H9 (cell line): ENCODE data around the gene ST6GAL1. TPM values are rescaled to one million over a fixed set of nuclear protein-coding genes. Genes with fewer than 3 reads are reported as not detected.
A peak's percentile ranks its signal among the peaks of the same experiment; 100 is the strongest.

ENCODE experiments used
- DNase-seq: peaks from one replicate; pipeline ENCODE4 v3.0.0-alpha.2; 2017
- H2AFZ ChIP-seq: one replicate; pipeline ENCODE4 v1.6.1; 2013; ENCODE audit warnings: mild to moderate bottlenecking, low read length, control low read depth, moderate library complexity
- H2AK5ac ChIP-seq: 2 replicates; pipeline ENCODE4 v1.6.1; 2013; ENCODE audit warnings: low read length, control low read depth, mixed read lengths; ENCODE audit not compliant: insufficient read length
- H2BK120ac ChIP-seq: one replicate; pipeline ENCODE4 v1.6.1; 2013; ENCODE audit warnings: low read depth, mild to moderate bottlenecking, low read length, control low read depth, inconsistent platforms; ENCODE audit not compliant: poor library complexity, severe bottlenecking
- H2BK12ac ChIP-seq: 2 replicates; pipeline ENCODE4 v1.6.1; 2013; ENCODE audit warnings: low read length, control low read depth, mixed read lengths, low read depth; ENCODE audit not compliant: insufficient read length
- H2BK15ac ChIP-seq: 2 replicates; pipeline ENCODE4 v1.6.1; 2013; ENCODE audit warnings: low read depth, low read length, control low read depth
- H2BK20ac ChIP-seq: one replicate; pipeline ENCODE4 v1.6.1; 2013; ENCODE audit warnings: low read depth, mild to moderate bottlenecking, low read length, control low read depth, inconsistent platforms; ENCODE audit not compliant: poor library complexity, severe bottlenecking
- H2BK5ac ChIP-seq: 2 replicates; pipeline ENCODE4 v1.6.1; 2013; ENCODE audit warnings: low read length, control low read depth, mixed read lengths; ENCODE audit not compliant: insufficient read length
- H3K14ac ChIP-seq: 2 replicates; pipeline ENCODE4 v1.6.1; 2013; ENCODE audit warnings: low read length, control low read depth; ENCODE audit not compliant: insufficient read depth
- H3K18ac ChIP-seq: 2 replicates; pipeline ENCODE4 v1.6.1; 2013; ENCODE audit warnings: low read depth, mild to moderate bottlenecking, mixed read lengths, low read length, control low read depth; ENCODE audit not compliant: insufficient read length
- H3K23ac ChIP-seq: 2 replicates; pipeline ENCODE4 v1.6.1; 2013; ENCODE audit warnings: low read length, control low read depth, mixed read lengths, low read depth; ENCODE audit not compliant: insufficient read length
- H3K23me2 ChIP-seq: 2 replicates; pipeline ENCODE4 v1.6.1; 2013; ENCODE audit warnings: low read depth, mild to moderate bottlenecking, mixed read lengths, low read length, control low read depth; ENCODE audit not compliant: insufficient read length, poor library complexity, severe bottlenecking
- H3K27ac ChIP-seq: 2 replicates; pipeline ENCODE4 v1.5.1; 2013; ENCODE audit warnings: low read length, control low read depth, mixed read lengths, low read depth; ENCODE audit not compliant: insufficient read length
- H3K27me3 ChIP-seq: 2 replicates; pipeline ENCODE4 v1.6.1; 2013; ENCODE audit warnings: low read length, control low read depth, inconsistent platforms; ENCODE audit not compliant: insufficient read depth
- H3K4ac ChIP-seq: 2 replicates; pipeline ENCODE4 v1.6.1; 2013; ENCODE audit warnings: low read depth, mild to moderate bottlenecking, control low read depth, inconsistent platforms, low read length, moderate library complexity
- H3K4me1 ChIP-seq: 2 replicates; pipeline ENCODE4 v1.6.1; 2013; ENCODE audit warnings: low read length, control low read depth, inconsistent platforms; ENCODE audit not compliant: insufficient read depth
- H3K4me2 ChIP-seq: 2 replicates; pipeline ENCODE4 v1.6.1; 2013; ENCODE audit warnings: low read length, control low read depth, mixed read lengths; ENCODE audit not compliant: insufficient read length, insufficient read depth
- H3K56ac ChIP-seq: 2 replicates; pipeline ENCODE4 v1.6.1; 2013; ENCODE audit warnings: low read depth, mild to moderate bottlenecking, mixed read lengths, low read length, control low read depth; ENCODE audit not compliant: insufficient read length
- H3K79me1 ChIP-seq: 2 replicates; pipeline ENCODE4 v1.6.1; 2013; ENCODE audit warnings: low read depth, mild to moderate bottlenecking, moderate library complexity, low read length, control low read depth, inconsistent platforms; ENCODE audit not compliant: insufficient read depth, poor library complexity, severe bottlenecking
- H3K79me2 ChIP-seq: 2 replicates; pipeline ENCODE4 v1.6.1; 2013; ENCODE audit warnings: low read length, control low read depth, inconsistent platforms; ENCODE audit not compliant: insufficient read depth
- H3K9ac ChIP-seq: 2 replicates; pipeline ENCODE4 v1.6.1; 2013; ENCODE audit warnings: low read length, control low read depth, mixed read lengths; ENCODE audit not compliant: insufficient read length; ENCODE audit errors: extremely low read depth
- H3K9me3 ChIP-seq: one replicate; pipeline ENCODE4 v1.6.1; 2013; ENCODE audit warnings: low read depth, low read length, inconsistent platforms; ENCODE audit not compliant: control insufficient read depth
- H3T11ph ChIP-seq: one replicate; pipeline ENCODE4 v1.6.1; 2013; ENCODE audit warnings: mild to moderate bottlenecking, low read length, control low read depth, inconsistent platforms
- H4K20me1 ChIP-seq: one replicate; pipeline ENCODE4 v1.6.1; 2013; ENCODE audit not compliant: control insufficient read depth, insufficient read length, insufficient read depth
- H4K5ac ChIP-seq: 2 replicates; pipeline ENCODE4 v1.6.1; 2013; ENCODE audit warnings: low read depth, mild to moderate bottlenecking, mixed read lengths, low read length, control low read depth; ENCODE audit not compliant: insufficient read length
- H4K8ac ChIP-seq: replicated peaks from 2 replicates; pipeline ENCODE4 v1.6.1; 2013; ENCODE audit warnings: low read length, control low read depth, mixed read lengths, low read depth; ENCODE audit not compliant: insufficient read length
- H4K91ac ChIP-seq: 2 replicates; pipeline ENCODE4 v1.6.1; 2013; ENCODE audit warnings: low read depth, mild to moderate bottlenecking, moderate library complexity, mixed read lengths, low read length, control low read depth; ENCODE audit not compliant: insufficient read length
- H3K27ac Mint-ChIP-seq, 3 experiments: 2 replicates in 2 of 3; 3 replicates in 1 of 3; pipeline ENCODE4 v1.8.0; 2020 to 2021; ENCODE audit warnings: mixed read lengths in 3 of 3, mild to moderate bottlenecking in 1 of 3, moderate library complexity in 1 of 3
- H3K27me3 Mint-ChIP-seq: 2 replicates; pipeline ENCODE4 v1.8.0; 2021; ENCODE audit warnings: low read depth, mild to moderate bottlenecking, moderate library complexity, mixed read lengths
- H3K36me3 Mint-ChIP-seq, 3 experiments: 2 replicates in 2 of 3; 3 replicates in 1 of 3; pipeline ENCODE4 v1.8.0; 2020 to 2021; ENCODE audit warnings: low read depth in 3 of 3, mixed read lengths in 3 of 3; ENCODE audit not compliant: insufficient read depth in 1 of 3
- H3K4me1 Mint-ChIP-seq, 2 experiments: 2 replicates each; pipeline ENCODE4 v1.8.0; 2020; ENCODE audit warnings: mixed read lengths in 2 of 2
- H3K4me3 Mint-ChIP-seq, 2 experiments: 2 replicates in 1 of 2; 3 replicates in 1 of 2; pipeline ENCODE4 v1.8.0; 2020 to 2021; ENCODE audit warnings: mild to moderate bottlenecking in 2 of 2, mixed read lengths in 2 of 2, moderate library complexity in 1 of 2
- H3K9me3 Mint-ChIP-seq, 2 experiments: 2 replicates in 1 of 2; 3 replicates in 1 of 2; pipeline ENCODE4 v1.8.0; 2020; ENCODE audit warnings: mild to moderate bottlenecking in 2 of 2, mixed read lengths in 2 of 2, moderate library complexity in 1 of 2
- CTCF ChIP-seq: fragments of 200-600 bp; sonication (generic); conservative IDR thresholded peaks from 3 replicates; pipeline ENCODE4 v1.8.0; 2021; ENCODE audit warnings: antibody characterized with exemption, mild to moderate bottlenecking
- WGBS: extraction: QIAGEN DNeasy Blood & Tissue Kit; methylation state at CpG from one replicate; pipeline ENCODE4 v1.1.7; 2013; ENCODE audit warnings: missing lambda C conversion rate, low lambda C conversion rate, mixed read lengths; ENCODE audit not compliant: insufficient read length; ENCODE audit errors: extremely low coverage; 5-methylcytosine and 5-hydroxymethylcytosine counted together
- total RNA-seq: library from RNA; stranded (reverse); gene quantifications from 2 replicates; pipeline ENCODE4 v1.2.1, GENCODE V29; 2021

ST6GAL1 gene
- total RNA-seq, 1 experiment from 2014 or later = 139 TPM

- Mint-ChIP-seq H3K9me3 (no peaks in the 10 kb centered on the region), H3K4me3 (no peak overlapping the region), H3K36me3 (peaks cover 29 to 70% (median 48%) of the 10 kb centered on the region in 3 experiments; a peak in 6 of 7 replicates), H3K27ac (peak overlapping the region; percentile 15 to 74 (median 30); a peak in 4 of 7 replicates), H3K4me1 (peaks cover 3 to 11% of the 10 kb centered on the region in 2 experiments; a peak in 3 of 4 replicates), H3K27me3 (no peaks in the 10 kb centered on the region)
- Histone ChIP-seq H3K23me2 (no peaks in the 10 kb centered on the region), H3K4me1 (no peaks in the 10 kb centered on the region; the same call in 1 of the 2 replicates), H2AFZ (no peak overlapping the region), H2AK5ac (no peak overlapping the region), H3T11ph (no peak overlapping the region), H3K9ac (no peak overlapping the region), H3K56ac (no peak overlapping the region), H2BK5ac (no peak overlapping the region), H3K4ac (no peak overlapping the region), H3K79me2 (no peaks in the 10 kb centered on the region), H3K9me3 (no peaks in the 10 kb centered on the region), H3K27me3 (no peaks in the 10 kb centered on the region), H2BK15ac (no peak overlapping the region), H3K4me2 (no peak overlapping the region), H4K5ac (no peak overlapping the region), H3K14ac (no peak overlapping the region), H3K79me1 (no peaks in the 10 kb centered on the region), H3K18ac (no peak overlapping the region), H4K91ac (no peak overlapping the region), H3K23ac (no peak overlapping the region), H2BK120ac (no peak overlapping the region), H3K27ac (no peak overlapping the region), H2BK20ac (no peak overlapping the region), H2BK12ac (no peak overlapping the region), H4K20me1 (no peaks in the 10 kb centered on the region), H4K8ac (no peak overlapping the region)
- WGBS = no CpG with 5 or more reads among the region's 7 CpGs
- no peak for TF ChIP-seq CTCF
- DNase-seq = no peak
Observed at GRCh38 chr3:187011915-187012314, 81.6 kb downstream of the ST6GAL1 start.
